Measurements from ENCODE around the gene IGSF8. TPM values are rescaled to one million over a fixed set of nuclear protein-coding genes. Genes with fewer than 3 reads are reported as not detected.
A peak's percentile ranks its signal among the peaks of the same experiment; 100 is the strongest.

IGSF8 gene, protein sequence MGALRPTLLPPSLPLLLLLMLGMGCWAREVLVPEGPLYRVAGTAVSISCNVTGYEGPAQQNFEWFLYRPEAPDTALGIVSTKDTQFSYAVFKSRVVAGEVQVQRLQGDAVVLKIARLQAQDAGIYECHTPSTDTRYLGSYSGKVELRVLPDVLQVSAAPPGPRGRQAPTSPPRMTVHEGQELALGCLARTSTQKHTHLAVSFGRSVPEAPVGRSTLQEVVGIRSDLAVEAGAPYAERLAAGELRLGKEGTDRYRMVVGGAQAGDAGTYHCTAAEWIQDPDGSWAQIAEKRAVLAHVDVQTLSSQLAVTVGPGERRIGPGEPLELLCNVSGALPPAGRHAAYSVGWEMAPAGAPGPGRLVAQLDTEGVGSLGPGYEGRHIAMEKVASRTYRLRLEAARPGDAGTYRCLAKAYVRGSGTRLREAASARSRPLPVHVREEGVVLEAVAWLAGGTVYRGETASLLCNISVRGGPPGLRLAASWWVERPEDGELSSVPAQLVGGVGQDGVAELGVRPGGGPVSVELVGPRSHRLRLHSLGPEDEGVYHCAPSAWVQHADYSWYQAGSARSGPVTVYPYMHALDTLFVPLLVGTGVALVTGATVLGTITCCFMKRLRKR
- total RNA-seq, result 13.4 and 16.6 TPM in 2 replicates

DNA sequence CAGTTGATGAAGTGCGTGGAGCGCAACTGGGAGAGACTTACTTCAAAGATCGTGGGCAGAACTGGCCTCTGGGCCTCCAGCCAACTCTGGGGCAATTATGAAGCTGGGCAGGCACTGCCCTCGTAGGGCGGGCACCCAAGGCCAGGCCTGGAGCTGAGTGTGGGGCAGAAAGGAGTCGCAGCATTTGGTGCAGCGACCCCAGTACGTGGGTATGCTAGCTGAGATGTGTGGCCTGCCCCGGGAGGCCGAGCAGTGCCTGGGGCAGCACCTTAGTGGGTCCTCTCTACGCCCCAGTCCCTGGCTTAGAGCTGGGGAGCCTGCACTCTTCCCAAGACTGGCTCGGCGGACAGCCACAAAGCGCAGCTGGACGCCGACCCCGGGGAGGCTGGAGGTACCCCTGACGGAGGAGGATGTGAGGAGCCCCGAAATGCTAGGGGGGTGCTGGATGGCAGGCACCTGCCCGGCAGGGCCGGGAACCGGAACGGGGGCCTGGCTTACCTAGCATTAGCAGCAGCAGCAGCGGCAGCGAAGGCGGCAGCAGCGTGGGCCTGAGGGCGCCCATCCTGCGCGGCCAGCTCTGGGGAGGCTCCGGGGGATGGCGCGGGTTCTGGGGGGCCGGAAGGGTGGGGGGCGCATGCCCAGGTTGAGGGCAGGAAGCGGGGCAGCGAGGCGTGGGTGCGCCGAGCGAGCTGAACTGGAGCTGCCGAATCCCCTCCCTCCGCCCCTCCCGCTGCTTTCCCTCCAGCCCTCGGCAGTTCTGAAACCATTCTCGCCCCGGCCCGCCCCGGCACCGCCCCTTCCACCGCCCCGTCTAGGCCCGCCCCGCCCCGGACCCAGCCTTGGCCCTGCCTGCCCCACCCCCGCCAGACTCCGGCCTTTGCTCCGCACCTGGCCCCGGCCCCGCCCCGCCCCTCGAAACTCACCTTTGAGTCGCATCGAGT is at the start of gene IGSF8:
Gene IGSF8 (minus strand): TSS at position 709 of the 941 bp plus-strand sequence. CDS start 147 bp downstream, at position 562.
- DNase-seq, result peak; percentile 83

DNA sequence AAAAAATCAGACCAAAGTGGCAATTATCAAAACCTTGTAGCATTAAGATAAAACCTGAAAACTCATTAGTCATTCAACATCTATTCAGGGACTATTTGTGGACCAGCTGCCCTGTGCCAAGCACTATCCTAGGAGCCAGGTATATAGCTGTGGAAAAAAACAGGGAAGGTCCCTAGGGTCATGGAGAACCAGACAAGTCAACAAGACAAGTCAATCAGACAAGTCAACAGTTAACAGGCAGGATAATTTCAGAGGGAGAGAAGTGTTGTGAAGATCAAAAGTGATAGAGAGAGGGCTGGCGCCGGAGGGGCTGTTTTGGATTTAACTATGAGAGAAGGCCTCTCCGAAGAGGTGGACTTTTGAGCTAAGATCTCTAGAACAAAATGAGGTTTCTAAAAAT is 49.7 kb upstream of the IGSF8 start:
- no peak for DNase-seq

DNA sequence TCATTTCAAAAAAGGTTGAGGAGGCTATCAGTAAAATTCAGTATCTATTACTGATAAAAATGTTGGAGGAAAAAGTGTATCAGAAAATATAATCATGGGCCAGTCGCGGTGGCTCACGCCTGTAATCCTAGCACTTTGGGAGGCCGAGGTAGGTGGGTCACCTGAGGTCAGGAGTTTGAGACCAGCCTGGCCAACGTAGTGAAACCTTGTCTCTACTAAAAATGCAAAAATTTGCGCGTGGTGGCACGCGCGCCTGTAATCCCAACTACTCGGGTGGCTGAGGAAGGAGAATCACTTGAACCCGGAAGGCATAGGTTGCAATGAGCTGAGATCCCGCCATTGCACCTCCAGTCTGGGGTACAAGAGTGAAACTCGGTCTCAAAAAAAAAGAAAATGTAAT is 47.7 kb upstream of the IGSF8 start:
- no peak for DNase-seq

DNA sequence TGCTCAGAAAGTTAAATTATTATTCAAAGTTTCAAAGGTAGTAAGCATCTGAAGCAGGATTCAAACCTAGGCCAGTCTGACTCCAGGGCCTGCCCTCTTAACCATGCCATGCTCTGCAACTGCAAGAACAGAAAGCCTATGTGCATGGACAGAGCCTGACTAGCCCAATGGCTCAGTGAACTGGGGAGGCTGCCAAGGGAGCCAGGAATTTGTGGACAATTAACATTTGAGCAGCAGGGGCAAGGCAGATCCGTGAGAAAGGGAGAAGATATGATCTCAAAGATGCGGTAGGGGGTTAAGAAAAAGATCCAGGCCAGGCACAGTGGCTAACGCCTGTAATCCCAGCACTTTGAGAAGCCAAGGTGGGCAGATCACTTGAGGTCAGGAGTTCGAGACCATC is 46.5 kb upstream of the IGSF8 start:
- DNase-seq, result no peak

DNA sequence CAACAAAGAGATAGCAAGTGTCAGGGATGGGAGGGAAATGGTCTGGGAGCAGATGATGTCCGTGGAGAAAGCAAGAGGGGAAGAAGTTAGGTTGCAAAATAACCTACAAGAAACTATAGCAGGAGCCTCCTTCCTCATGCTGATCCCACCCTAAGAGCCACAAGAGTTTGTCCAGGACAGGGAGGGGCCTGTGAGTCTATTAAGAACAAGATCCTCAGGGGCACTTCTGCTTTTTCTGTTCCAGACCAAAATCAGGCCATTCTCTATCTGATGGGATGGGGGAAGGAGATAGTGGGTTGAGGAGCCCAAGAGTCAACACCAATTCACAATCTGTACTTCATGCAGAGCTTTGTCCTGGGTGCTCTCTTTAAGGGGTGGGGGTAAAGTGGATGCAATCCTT is 45.3 kb upstream of the IGSF8 start:
- DNase-seq, result no peak

DNA sequence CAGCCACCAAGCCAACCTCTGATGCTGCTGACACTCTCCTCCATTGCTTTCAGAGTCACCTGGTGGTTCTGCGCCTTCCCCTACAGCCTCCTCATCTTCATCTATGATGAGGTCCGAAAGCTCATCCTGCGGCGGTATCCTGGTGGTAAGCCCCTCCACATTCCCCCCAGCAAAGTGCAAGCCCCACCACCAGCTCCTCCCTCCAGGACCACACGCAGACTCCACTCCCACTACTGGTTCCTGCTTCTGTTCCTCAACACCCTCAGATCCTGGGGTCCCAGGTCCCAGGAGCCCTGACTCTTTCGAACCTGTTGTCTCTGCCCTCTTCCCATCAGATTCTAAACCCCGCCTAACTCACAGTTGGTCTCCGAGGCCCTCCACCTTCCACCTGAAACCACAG is 41.4 kb upstream of the IGSF8 start:
- DNase-seq, result no peak

DNA sequence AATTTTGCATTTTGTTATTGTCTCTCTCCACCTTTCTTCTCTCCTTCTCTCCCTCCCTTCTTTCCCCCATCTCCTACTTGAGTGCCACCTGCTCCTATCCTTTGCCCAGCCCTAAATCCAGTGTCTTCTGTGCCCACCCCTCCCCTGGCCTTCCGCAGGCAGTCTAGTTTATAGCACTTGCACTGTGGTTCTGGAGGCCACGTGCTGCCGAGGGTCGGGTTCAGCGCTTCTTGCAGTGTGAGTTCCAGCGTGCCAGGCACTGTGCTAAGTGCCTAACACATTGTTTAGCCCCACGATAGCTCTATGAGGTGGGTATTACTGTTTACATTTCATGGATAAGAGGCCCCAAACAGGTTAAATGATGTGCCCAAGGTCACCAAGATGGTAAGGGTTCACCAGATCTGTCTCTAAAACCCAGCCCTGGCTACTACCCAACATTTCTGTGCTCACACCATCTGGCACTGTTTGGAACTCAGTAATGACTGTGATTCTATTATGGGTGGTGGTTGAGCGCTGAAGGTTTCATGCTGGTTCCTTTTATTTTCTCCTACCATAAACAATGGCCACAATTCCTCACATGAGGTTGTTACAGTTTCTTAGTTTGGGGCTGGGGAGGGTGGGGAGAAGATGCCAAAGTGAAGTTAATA is 38.9 kb upstream of the IGSF8 start:
- DNase-seq, result no peak

DNA sequence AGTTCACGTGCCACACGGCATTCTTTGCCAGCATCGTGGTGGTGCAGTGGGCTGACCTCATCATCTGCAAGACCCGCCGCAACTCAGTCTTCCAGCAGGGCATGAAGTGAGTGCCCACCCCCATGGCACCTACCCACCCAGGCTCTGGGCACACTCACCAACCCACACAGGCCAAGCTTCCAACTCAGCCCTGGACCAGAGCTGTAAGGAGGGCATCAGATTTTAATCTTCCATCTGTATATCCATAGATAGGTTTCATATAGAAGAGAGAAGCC is 38.4 kb upstream of the IGSF8 start:
- DNase-seq, result no peak

DNA sequence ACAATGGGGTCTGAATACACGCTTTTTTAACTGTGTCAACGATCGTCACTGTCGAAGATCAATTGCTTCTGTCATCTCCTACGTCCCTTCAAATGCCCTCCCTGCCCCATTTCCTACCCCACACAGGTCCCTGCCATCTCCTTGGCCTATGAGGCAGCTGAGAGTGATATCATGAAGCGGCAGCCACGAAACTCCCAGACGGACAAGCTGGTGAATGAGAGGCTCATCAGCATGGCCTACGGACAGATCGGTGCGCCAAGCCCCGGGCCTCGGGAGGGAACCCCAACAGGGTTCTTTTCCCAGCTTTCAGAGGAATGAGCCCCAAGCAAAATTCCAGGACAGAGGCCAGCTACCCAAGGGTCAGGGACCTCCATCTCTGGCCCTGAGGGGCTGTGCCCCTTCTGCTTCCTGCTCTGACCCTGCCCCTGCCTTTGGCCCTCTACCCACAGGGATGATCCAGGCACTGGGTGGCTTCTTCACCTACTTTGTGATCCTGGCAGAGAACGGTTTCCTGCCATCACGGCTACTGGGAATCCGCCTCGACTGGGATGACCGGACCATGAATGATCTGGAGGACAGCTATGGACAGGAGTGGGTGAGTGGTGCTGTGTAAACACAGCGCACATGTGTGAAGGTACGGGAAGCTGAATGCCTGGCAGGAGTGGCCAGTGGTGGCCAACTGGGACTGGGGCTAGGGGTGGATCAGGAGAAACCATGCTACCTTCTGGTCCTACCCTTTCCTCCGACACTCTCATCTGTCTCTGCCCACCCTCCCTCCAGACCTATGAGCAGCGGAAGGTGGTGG is 37.9 kb upstream of the IGSF8 start:
- no peak for DNase-seq

DNA sequence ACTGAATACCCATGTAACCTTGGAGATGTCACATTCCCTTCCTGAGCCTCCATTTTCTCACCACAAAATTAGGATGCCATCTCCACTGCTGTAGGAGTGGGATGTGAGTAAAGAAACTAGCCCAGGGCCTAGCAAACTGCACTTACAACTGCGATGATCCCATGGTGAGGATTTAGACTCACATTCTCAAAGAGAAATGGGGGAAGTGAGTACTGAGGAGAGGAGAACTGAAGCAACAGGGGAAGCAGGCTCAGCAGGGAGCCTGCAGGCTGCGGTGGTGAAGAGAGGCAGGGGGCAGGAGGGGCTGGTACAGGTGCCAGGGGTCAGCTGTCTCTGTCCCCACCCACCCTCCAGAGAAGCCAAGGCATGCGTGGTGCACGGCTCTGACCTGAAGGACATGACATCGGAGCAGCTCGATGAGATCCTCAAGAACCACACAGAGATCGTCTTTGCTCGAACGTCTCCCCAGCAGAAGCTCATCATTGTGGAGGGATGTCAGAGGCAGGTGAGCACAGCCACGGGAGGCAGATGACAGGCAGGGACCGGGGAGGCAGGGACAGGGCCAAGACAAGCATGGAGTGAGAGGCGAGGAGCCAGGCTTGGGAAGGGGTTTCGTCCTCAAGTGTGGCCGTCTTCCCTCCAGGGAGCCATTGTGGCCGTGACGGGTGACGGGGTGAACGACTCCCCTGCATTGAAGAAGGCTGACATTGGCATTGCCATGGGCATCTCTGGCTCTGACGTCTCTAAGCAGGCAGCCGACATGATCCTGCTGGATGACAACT is 36.6 kb upstream of the IGSF8 start:
- no peak for DNase-seq

DNA sequence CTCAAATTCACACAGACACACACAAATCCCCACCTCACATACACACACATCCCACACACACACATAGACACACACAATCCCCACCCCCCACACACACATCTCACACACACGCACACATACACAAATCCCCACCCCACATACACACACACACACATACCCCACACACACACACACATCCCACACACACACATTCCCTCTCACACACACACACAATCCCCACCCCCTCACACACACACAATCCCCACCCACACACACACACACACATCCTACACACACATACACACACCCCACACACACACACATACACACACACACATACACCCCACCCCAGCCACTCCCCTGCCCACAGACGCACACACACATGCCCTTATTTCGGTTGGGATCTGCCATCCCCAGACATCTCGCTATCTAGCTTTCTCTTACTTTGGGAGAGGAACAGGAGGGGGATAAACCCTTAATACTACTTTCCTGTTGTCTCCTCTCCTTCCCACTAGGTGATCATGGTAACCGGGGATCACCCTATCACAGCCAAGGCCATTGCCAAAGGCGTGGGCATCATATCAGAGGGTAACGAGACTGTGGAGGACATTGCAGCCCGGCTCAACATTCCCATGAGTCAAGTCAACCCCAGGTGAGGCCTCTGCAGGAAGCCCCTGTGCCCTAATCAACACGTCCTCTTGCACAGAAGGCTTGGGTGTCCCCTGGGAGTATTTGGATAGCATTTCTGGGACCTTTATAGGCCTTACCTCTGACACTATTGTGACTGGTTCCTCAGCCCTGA is 35.8 kb upstream of the IGSF8 start:
- DNase-seq, result no peak

DNA sequence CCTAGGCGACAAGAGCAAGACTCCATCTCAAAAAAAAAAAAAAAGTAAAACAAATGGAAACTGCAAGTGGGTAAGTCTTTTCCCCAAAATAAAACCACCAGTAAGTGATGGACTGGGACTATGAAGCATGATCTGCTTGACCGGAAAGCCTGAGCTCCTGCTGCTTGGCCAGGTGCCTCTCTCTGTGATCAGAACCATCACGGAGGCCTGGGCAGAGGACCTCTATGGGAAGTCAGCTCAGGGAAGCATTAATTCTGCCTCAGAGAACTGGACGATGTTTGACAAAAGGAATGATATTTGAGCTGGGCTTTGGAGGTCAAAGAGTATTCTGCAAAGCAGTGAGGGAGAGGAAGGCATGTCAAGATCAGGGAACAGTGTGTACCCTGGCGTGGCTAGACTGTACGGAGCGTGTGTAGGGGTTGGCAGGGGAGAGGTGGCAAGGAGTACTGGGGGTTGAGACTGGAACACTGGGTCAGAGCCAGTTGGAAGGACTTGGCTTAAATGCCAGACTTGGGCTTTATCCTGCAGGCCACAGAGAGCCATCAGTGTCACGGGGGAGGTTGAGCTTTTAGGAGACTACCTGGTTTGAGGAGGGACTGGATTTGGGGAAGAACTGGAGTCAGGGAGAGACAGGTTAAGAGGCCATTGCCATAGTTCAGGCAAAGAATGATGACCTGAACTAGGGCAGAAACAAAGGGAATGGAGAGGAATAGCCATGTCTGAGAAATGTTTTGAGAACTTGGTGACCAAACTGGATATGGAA is 33.6 kb upstream of the IGSF8 start:
- DNase-seq, result no peak

DNA sequence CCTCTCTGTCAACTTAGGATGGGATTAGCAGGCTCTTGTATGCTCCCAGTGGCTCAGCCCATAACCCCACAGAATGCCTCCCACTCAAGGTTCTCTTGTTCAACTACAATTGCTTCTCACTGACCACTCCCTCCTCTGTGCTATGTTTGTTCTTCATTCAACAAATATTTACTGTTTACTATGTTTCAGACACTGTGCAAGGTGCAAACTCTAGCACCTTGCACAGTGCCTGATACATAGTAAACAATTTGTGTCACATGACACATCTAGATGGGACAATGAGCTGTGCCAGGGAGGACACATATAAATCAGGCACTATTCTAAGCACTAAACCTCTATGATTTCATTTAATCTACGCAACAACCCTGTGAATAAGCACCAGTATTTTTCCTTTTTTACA is 32.5 kb upstream of the IGSF8 start:
- DNase-seq, result no peak

DNA sequence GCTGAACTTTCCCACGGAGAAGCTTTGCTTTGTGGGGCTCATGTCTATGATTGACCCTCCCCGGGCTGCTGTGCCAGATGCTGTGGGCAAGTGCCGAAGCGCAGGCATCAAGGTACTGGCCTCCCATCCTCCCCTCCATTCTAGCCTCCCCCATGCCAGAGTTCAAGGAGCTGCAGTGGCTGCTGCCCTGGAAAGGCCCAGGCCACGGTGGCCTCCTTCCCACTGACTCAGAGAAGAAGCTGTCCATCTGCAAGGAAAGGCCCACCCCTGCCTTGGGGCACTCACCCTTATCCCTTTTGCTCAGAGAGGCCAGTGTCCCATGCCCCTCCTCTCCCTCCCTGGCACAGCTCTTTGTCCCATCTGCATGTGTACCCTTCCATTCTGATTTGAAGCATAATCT is 32.1 kb upstream of the IGSF8 start:
- no peak for DNase-seq

DNA sequence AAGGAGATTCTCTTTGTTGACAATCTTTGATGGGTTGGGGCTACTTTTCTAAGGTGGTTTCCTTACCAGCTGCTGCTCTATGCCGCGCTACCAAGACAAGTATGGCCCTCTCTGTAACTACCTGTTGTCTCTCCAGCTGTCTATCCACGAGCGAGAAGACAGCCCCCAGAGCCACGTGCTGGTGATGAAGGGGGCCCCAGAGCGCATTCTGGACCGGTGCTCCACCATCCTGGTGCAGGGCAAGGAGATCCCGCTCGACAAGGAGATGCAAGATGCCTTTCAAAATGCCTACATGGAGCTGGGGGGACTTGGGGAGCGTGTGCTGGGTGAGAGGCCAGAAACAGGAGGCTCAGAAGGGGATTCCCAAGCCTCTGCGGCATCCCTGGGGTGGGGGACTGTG is 31.5 kb upstream of the IGSF8 start:
- DNase-seq, result no peak

DNA sequence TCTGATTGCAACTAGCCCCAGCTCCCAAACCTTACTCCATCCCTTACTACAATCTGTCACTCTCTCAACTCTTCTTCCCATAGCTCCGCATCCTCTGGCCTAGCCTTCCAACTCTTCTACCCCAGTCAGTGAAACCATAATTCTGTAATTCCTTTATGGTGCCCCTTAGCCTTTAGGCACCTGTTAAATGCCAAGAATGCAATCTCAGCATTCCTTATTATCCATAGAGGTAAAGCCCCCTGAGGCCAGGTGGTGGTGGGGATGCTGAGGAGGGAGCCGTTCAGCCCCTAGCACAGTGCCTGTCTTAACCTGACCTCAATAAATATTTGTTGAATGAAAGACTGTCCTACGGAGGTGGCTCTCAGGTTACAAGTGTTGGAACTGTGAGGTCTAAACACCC is 31.1 kb upstream of the IGSF8 start:
- no peak for DNase-seq

DNA sequence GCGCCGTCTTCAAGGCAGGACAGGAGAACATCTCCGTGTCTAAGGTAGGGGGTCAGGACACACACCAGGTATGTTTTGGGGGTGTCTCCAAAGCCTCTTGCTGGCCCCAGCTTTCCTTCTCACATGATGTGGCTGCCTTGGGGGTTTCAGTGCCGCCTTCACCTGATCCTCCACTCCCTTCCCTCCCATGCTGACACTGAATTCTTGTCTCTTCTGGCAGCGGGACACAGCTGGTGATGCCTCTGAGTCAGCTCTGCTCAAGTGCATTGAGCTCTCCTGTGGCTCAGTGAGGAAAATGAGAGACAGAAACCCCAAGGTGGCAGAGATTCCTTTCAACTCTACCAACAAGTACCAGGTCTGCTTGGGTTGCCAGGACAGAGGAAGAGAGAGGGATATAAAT is 30.6 kb upstream of the IGSF8 start:
- DNase-seq, result no peak

DNA sequence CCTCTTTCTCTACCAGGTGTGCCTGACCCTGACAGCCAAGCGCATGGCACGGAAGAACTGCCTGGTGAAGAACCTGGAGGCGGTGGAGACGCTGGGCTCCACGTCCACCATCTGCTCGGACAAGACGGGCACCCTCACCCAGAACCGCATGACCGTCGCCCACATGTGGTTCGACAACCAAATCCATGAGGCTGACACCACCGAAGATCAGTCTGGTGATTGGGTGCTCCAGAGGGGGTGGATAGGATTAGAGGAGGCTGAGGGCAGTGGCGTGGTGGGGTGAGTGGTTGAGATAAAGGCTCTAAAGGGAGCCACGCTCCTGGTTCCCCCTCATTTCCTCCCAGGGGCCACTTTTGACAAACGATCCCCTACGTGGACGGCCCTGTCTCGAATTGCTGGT is 30.2 kb upstream of the IGSF8 start:
- no peak for DNase-seq

DNA sequence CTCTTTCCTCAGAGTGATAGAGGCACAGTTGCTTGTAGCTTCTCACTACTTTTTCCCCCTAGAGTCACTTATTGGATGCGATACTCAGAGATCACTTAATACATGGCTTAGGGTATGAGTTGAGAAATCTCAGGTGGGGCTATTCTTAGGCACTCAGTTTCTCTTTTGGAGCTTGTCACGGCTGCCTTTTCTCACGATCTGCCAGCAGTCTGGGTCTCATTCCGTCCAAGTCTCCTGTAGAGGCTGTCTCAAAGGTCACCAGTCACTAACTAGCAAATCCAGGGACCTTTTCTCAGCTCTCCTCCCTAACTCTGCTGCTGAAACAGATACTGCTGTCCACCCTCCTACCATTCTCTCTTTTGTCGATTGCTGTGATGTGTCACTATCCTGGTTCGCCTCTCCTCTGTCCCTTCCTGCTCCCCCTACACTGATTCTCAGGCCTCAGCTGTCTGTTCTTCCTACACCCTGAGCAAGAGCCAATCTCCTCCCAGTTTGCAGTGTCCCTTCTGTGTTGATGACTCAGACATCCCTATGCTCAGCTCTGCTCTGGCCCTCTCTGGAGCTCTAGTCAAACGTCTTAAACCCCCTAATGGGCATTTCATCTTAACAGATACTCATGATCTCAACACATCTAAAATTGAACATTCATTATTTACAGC is 29.6 kb upstream of the IGSF8 start:
- no peak for DNase-seq
